GM12891 (cell line): Measurements from ENCODE around the gene TGFBI.

Source experiments
- POLR2A ChIP-seq: IDR thresholded peaks from 2 replicates; pipeline ENCODE4 v1.6.1; 2011; ENCODE audit warnings: low read depth, low read length, control low read depth
- POLR2AphosphoS5 ChIP-seq: IDR thresholded peaks from 2 replicates; pipeline ENCODE4 v1.6.1; 2011; ENCODE audit warnings: low read depth, low read length, control low read depth
- TAF1 ChIP-seq: IDR thresholded peaks from 2 replicates; pipeline ENCODE4 v1.6.1; 2011; ENCODE audit warnings: low read depth, low read length, control low read depth

GRCh38 chr5:136090319-136090718 is 61.5 kb downstream of the TGFBI start:
- TF ChIP-seq POLR2AphosphoS5 (no peak), TAF1 (no peak), POLR2A (no peak)
